SU-DHL-6 (cell line): ENCODE data around the gene CENPE.

Source experiments
- H2AFZ ChIP-seq: fragments of 200-600 bp; sonication (generic); 2 replicates; pipeline ENCODE4 v1.6.1; 2014; ENCODE audit warnings: low read depth, mild to moderate bottlenecking, moderate library complexity, mixed read lengths, antibody characterized with exemption, low read length; ENCODE audit not compliant: severe bottlenecking
- H3F3A ChIP-seq: fragments of 200-600 bp; shearing (Covaris generic); 2 replicates; pipeline ENCODE4 v1.6.0; 2016; ENCODE audit warnings: antibody characterized with exemption, mild to moderate bottlenecking; ENCODE audit not compliant: insufficient read depth
- H3K27ac ChIP-seq: fragments of 200-600 bp; sonication (generic); 2 replicates; pipeline ENCODE4 v1.5.1; 2016; ENCODE audit warnings: low read depth, mild to moderate bottlenecking, low read length, moderate library complexity, mixed read lengths
- H3K27me3 ChIP-seq: fragments of 200-600 bp; sonication (generic), shearing (Covaris generic); 2 replicates; pipeline ENCODE4 v1.6.0; 2014; ENCODE audit warnings: mild to moderate bottlenecking, low read length
- H3K36me3 ChIP-seq: fragments of 200-600 bp; sonication (generic); 2 replicates; pipeline ENCODE4 v1.6.1; 2014; ENCODE audit warnings: mild to moderate bottlenecking, low read length, mixed read lengths
- H3K4me2 ChIP-seq: fragments of 300-600, 200-600 bp; shearing (Covaris generic), sonication (generic); 2 replicates; pipeline ENCODE4 v1.6.0; 2014; ENCODE audit warnings: low read length, low read depth, mild to moderate bottlenecking; ENCODE audit not compliant: poor library complexity, severe bottlenecking
- H3K4me3 ChIP-seq: fragments of 200-600 bp; sonication (generic); 2 replicates; pipeline ENCODE4 v1.5.1; 2014; ENCODE audit warnings: antibody characterized with exemption, low read length, mild to moderate bottlenecking, mixed read lengths; ENCODE audit not compliant: insufficient read depth, poor library complexity, severe bottlenecking
- H3K79me2 ChIP-seq: fragments of 200-600 bp; sonication (generic); 2 replicates; pipeline ENCODE4 v1.6.1; 2014; ENCODE audit warnings: mild to moderate bottlenecking, low read length, moderate library complexity; ENCODE audit not compliant: insufficient read depth
- H3K9ac ChIP-seq: fragments of 200-600 bp; sonication (generic); 2 replicates; pipeline ENCODE4 v1.7.0; 2014; ENCODE audit warnings: mild to moderate bottlenecking, low read length
- H3K9me2 ChIP-seq: fragments of 200-600 bp; sonication (generic); replicated peaks from 2 replicates; pipeline ENCODE4 v1.6.1; 2014; ENCODE audit warnings: low read length; ENCODE audit not compliant: insufficient read depth
- H3K9me3 ChIP-seq: fragments of 200-600 bp; sonication (generic); 2 replicates; pipeline ENCODE4 v1.6.1; 2014; ENCODE audit warnings: low read length, mixed read lengths; ENCODE audit not compliant: insufficient read depth
- H4K20me1 ChIP-seq: fragments of 200-600 bp; sonication (generic); 2 replicates; pipeline ENCODE4 v1.6.1; 2014; ENCODE audit warnings: low read depth, mild to moderate bottlenecking, antibody characterized with exemption, low read length, moderate library complexity, mixed read lengths
- EZH2phosphoT487 ChIP-seq: fragments of 200-600 bp; sonication (generic), shearing (Covaris generic); conservative IDR thresholded peaks from 2 replicates; pipeline ENCODE4 v1.6.1; 2018; ENCODE audit warnings: mild to moderate bottlenecking, antibody characterized with exemption, low read length, moderate library complexity, mixed read lengths
- TF ChIP-seq, protein P1 (sequence below): fragments of 200-600 bp; sonication (generic); IDR thresholded peaks from one replicate; pipeline ENCODE4 v1.5.1; 2017; ENCODE audit warnings: antibody characterized with exemption, mild to moderate bottlenecking, low read length, moderate library complexity; ENCODE audit not compliant: insufficient read depth, poor library complexity, severe bottlenecking

Gene CENPE

DNA sequence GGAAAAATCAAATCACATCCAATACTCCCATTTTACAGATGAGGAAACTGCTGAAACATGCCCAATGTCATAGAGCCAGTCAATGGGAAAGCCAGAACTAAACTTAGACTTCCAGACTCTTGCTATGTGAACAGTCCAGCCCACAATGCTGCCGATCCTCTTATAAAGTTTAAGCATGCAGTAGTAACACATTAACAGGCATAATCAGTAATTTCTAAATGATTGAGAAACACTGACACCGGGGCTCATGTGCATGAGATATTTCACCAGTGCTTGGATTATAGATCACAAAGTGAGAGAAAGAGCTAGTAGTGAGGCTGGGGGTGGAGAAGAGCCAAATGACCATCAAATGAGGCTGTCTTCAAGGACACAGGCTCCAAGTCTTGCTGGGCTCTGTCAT is 101.0 kb downstream of the CENPE start:
- Histone ChIP-seq H2AFZ (no peak overlapping the region), H3K27me3 (no peaks in the 10 kb centered on the region), H3K27ac (no peak overlapping the region), H3K9ac (no peak overlapping the region), H3K4me3 (no peak overlapping the region), H3K79me2 (no peaks in the 10 kb centered on the region), H3K36me3 (no peaks in the 10 kb centered on the region), H3K9me3 (no peaks in the 10 kb centered on the region), H3K9me2 (no peaks in the 10 kb centered on the region), H3F3A (no peaks in the 10 kb centered on the region; the same call in 1 of the 2 replicates), H4K20me1 (no peaks in the 10 kb centered on the region), H3K4me2 (no peak overlapping the region)
- no peak for TF ChIP-seq EZH2phosphoT487
- TF ChIP-seq, protein P1, sequence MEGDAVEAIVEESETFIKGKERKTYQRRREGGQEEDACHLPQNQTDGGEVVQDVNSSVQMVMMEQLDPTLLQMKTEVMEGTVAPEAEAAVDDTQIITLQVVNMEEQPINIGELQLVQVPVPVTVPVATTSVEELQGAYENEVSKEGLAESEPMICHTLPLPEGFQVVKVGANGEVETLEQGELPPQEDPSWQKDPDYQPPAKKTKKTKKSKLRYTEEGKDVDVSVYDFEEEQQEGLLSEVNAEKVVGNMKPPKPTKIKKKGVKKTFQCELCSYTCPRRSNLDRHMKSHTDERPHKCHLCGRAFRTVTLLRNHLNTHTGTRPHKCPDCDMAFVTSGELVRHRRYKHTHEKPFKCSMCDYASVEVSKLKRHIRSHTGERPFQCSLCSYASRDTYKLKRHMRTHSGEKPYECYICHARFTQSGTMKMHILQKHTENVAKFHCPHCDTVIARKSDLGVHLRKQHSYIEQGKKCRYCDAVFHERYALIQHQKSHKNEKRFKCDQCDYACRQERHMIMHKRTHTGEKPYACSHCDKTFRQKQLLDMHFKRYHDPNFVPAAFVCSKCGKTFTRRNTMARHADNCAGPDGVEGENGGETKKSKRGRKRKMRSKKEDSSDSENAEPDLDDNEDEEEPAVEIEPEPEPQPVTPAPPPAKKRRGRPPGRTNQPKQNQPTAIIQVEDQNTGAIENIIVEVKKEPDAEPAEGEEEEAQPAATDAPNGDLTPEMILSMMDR = no peak

DNA sequence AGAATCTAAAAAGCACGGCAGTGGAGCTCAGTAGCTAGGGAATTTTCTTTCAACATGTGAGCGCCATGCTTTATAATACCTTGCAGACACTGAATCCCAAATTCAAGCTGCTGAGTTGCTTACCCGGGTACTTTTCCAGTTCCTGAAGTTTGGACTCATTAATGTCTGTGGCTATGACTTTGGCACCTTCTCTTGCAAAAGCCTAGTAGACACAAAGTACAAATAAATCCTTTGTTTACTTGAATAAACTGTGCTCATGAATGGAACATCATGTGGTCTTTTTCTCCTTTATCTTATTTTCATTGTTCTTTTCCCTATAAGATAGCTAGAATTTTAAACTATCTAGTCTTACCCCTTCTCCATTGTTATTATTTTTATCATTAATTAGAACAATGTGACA is 103.1 kb downstream of the CENPE start:
- Histone ChIP-seq H4K20me1 (no peaks in the 10 kb centered on the region), H3K79me2 (no peaks in the 10 kb centered on the region), H3K4me2 (no peak overlapping the region), H3K9me3 (no peaks in the 10 kb centered on the region), H3K9ac (no peak overlapping the region), H3F3A (no peaks in the 10 kb centered on the region), H3K27ac (no peak overlapping the region), H3K36me3 (no peaks in the 10 kb centered on the region), H3K4me3 (no peak overlapping the region), H3K27me3 (no peaks in the 10 kb centered on the region), H3K9me2 (no peaks in the 10 kb centered on the region), H2AFZ (no peak overlapping the region)
- TF ChIP-seq, protein P1 = no peak
- no peak for TF ChIP-seq EZH2phosphoT487

DNA sequence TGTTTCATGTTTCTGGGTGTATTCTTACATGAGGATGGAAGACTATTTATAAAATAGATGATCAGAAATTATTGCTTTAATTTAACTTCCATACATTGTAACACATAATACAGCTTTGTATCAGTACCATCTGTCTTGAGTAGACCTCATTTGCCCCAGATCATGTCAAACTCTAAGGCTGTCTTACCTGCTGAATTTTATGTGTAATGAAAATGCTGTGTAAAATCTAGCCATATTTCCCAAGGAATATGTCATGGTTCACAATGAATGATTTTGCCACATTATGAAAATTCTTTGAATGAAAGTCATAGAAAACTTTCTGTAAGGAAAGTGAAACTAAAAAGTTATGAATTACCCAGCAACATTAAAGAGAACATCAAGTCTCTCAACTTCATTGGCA is 105.9 kb downstream of the CENPE start:
- H3K9ac ChIP-seq = no peak overlapping the region
- H3K79me2 ChIP-seq = no peaks in the 10 kb centered on the region
- TF ChIP-seq, protein P1 = no peak
- TF ChIP-seq EZH2phosphoT487 = no peak
- no peaks in the 10 kb centered on the region for H3F3A ChIP-seq
- no peak overlapping the region for H3K27ac ChIP-seq
- H3K4me3 ChIP-seq = no peak overlapping the region
- no peaks in the 10 kb centered on the region for H3K36me3 ChIP-seq
- no peak overlapping the region for H3K4me2 ChIP-seq
- no peaks in the 10 kb centered on the region for H4K20me1 ChIP-seq
- H3K27me3 ChIP-seq = no peaks in the 10 kb centered on the region
- H3K9me2 ChIP-seq = no peaks in the 10 kb centered on the region
- H3K9me3 ChIP-seq = no peaks in the 10 kb centered on the region
- no peak overlapping the region for H2AFZ ChIP-seq

DNA sequence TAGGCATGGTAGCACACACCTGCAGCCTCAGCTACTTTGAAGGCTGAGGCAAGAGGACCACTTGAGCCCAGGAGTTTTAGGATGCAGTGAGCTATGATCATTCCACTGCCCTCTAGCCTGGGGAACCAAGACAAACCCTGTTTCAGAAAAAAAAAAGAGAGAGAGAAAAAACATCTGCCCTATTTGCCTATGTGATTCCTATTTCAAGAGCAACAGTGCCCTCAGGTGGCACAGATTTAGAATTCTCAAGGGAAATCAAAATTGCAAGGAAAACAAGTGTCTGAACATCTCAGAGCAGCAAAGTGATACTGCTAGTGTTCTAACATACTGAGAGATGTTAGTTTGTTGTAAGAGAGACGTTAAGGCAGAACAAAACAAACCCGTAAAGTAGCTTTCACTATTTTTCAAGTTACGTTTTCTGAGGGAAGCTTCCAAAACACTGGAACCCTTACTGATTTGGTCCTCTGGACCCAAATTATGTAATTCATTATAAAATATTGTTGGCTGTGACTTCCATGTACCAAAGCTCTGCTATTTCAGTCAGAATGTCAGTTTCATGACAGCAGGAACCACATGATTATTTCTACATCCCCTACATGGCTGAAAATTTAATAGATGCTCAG is 106.4 kb downstream of the CENPE start:
- H3F3A ChIP-seq = no peaks in the 10 kb centered on the region
- no peak overlapping the region for H3K4me2 ChIP-seq
- TF ChIP-seq, protein P1 = peak; percentile 21
- TF ChIP-seq EZH2phosphoT487 = no peak
- no peaks in the 10 kb centered on the region for H3K27me3 ChIP-seq
- H4K20me1 ChIP-seq = no peaks in the 10 kb centered on the region
- H3K9me3 ChIP-seq = no peaks in the 10 kb centered on the region
- no peaks in the 10 kb centered on the region for H3K36me3 ChIP-seq
- no peak overlapping the region for H2AFZ ChIP-seq
- no peaks in the 10 kb centered on the region for H3K79me2 ChIP-seq
- no peak overlapping the region for H3K9ac ChIP-seq
- H3K27ac ChIP-seq = no peak overlapping the region
- H3K9me2 ChIP-seq = no peaks in the 10 kb centered on the region
- H3K4me3 ChIP-seq = no peak overlapping the region
